ENCODE data around the gene MED15. TPM values are rescaled to one million over a fixed set of nuclear protein-coding genes. Genes with fewer than 3 reads are reported as not detected.

The MED15 gene
- total and polyA plus RNA-seq, 12 donors = 33.8 to 66.8 (median 40.9) TPM

DNA sequence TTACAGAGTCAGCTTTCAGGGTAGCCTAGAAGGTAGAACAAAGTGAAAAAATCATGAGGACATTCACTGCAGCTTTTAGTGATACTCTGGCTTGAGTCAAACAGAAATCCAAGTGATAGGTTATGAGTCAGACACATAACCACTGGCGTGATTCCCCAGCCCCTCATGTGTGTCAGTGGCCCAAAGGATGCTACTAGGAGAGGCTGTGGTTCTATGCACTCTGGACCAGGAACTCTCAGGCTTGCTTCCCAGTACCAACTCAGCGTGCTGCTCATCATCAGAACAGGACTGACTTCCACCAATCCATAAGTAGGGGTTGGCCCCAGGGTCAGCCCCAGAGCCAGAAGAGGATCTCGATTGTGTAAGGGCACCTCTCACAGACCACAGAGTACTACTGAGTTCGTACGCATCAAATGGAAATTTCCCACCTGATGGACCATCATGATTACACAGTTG lies 116.8 kb downstream of the MED15 start:
- no peak overlapping the region for H3K4me3 ChIP-seq
- 75 to 77% methylated on average over 5 of the region's 5 CpGs for WGBS, 2 donors
- H3K27me3 ChIP-seq = peaks cover 0 to 3% (median 0%) of the 10 kb centered on the region in 7 donors
- intact Hi-C loops (cut with DNase I) = no loop called here
- TF ChIP-seq, protein P1, sequence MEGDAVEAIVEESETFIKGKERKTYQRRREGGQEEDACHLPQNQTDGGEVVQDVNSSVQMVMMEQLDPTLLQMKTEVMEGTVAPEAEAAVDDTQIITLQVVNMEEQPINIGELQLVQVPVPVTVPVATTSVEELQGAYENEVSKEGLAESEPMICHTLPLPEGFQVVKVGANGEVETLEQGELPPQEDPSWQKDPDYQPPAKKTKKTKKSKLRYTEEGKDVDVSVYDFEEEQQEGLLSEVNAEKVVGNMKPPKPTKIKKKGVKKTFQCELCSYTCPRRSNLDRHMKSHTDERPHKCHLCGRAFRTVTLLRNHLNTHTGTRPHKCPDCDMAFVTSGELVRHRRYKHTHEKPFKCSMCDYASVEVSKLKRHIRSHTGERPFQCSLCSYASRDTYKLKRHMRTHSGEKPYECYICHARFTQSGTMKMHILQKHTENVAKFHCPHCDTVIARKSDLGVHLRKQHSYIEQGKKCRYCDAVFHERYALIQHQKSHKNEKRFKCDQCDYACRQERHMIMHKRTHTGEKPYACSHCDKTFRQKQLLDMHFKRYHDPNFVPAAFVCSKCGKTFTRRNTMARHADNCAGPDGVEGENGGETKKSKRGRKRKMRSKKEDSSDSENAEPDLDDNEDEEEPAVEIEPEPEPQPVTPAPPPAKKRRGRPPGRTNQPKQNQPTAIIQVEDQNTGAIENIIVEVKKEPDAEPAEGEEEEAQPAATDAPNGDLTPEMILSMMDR (IDR thresholded peaks at IDR 0.05) = no peak
- ATAC-seq (no peak), DNase-seq (no peak)
- no peaks in the 10 kb centered on the region for H3K9me3 ChIP-seq
- no peaks in the 10 kb centered on the region for H3K36me3 ChIP-seq
- no peaks in the 10 kb centered on the region for H3K4me1 ChIP-seq
- H3K27ac ChIP-seq = no peak overlapping the region

DNA sequence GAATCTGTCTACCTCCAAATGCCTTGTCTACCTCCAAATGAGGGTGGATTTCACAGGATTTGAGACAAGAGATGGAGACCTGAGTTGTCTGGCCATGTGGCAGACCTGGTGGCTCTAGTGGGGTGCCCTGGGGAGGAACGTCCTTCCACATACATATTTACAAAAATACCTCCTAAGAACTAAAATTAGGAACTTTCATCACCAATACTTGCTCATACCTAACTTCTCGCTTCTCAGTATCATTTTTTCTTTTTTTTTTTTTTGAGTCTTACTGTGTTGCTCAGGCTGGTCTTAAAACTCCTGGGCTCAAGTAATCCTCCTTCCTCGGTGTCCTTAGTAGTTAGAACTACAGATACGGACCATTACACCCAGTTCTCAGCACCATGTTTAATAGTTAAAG lies 117.9 kb downstream of the MED15 start:
- ATAC-seq = no peak
- Histone ChIP-seq H3K36me3 (no peaks in the 10 kb centered on the region), H3K4me3 (no peak overlapping the region), H3K27ac (no peak overlapping the region), H3K27me3 (peaks cover 0 to 3% (median 0%) of the 10 kb centered on the region in 7 donors), H3K4me1 (no peaks in the 10 kb centered on the region), H3K9me3 (no peaks in the 10 kb centered on the region)
- TF ChIP-seq, protein P1 (IDR thresholded peaks at IDR 0.05) = no peak
- 79 to 80% methylated on average over 4 of the region's 4 CpGs for WGBS, 2 donors
- intact Hi-C loops (cut with DNase I) = no loop called here
- DNase-seq = no peak

DNA sequence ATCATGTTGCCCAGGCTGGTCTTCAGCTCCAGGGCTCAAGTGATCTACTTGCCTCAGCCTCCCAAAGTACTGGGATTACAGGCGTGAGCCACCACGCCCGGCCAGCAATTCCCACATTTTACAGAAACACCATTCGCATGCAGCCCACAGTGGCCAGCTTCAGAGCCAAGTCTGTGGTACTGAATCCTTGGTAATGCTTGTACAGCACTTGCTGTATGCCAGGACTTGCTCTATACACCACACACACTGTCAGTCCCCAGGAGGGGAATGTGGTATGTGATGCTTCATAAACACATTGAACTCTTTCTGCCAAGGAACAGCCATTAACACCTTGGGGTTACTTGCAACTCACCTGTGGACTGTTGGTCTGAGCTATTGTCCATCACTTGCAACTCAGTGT lies 119.4 kb downstream of the MED15 start:
- DNase-seq = no peak
- no peak overlapping the region for H3K4me3 ChIP-seq
- TF ChIP-seq, protein P1 (IDR thresholded peaks at IDR 0.05) = no peak
- intact Hi-C loops (cut with DNase I) = no loop called here
- ATAC-seq = no peak
- no peaks in the 10 kb centered on the region for H3K4me1 ChIP-seq
- no peaks in the 10 kb centered on the region for H3K9me3 ChIP-seq
- 97% methylated on average over 4 of the region's 4 CpGs for WGBS, 2 donors
- peaks cover 0 to 3% (median 0%) of the 10 kb centered on the region in 7 donors for H3K27me3 ChIP-seq
- no peak overlapping the region for H3K27ac ChIP-seq
- H3K36me3 ChIP-seq = no peaks in the 10 kb centered on the region

DNA sequence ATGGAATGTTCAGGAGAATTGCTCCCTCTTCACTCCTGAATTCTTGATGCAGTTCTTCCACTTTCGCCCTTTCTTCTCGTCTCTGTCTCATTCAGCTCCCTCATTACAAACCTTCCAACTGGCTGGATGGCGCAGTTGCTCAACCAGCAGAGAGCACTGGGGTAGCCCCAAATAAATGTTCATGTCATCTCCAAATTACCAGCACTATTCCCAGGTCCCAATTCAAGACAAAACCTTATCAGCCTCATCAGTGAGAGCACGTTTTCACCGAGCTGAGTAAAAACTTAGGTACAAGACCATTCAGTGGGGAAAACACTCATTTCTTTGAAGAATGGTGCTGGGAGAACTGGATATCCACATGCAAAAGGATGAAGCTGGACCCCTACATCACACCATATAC lies 120.0 kb downstream of the MED15 start:
- no peak overlapping the region for H3K4me3 ChIP-seq
- H3K4me1 ChIP-seq = no peaks in the 10 kb centered on the region
- H3K36me3 ChIP-seq = no peaks in the 10 kb centered on the region
- DNase-seq (no peak), ATAC-seq (no peak)
- intact Hi-C loops (cut with DNase I) = no loop called here
- 81 to 82% methylated on average over 5 of the region's 5 CpGs for WGBS, 2 donors
- TF ChIP-seq, protein P1 (IDR thresholded peaks at IDR 0.05) = no peak
- no peak overlapping the region for H3K27ac ChIP-seq
- no peaks in the 10 kb centered on the region for H3K9me3 ChIP-seq
- peaks cover 0 to 3% (median 0%) of the 10 kb centered on the region in 7 donors for H3K27me3 ChIP-seq
